K562 (cell line): Measurements from ENCODE around the gene CARD11. TPM values are rescaled to one million over a fixed set of nuclear protein-coding genes. Genes with fewer than 3 reads are reported as not detected.

ENCODE experiments used
- ATAC-seq: fragments of 200-7000 bp; cut with Tn5 transposase; 3 replicates; pipeline ENCODE4 v1.9.1; 2020; ENCODE audit warnings: moderate library complexity
- BruUV-seq: library from RNA; stranded (reverse); fragments of 400-500 nt; replicated peaks from 2 replicates; lab custom pipeline; 2021; lab: Mats Ljungman, UMichigan
- CTCF ChIA-PET: fragments of 300-600 bp; formaldehyde crosslinking; extraction: SDS; loops from one replicate; lab custom pipeline; 2021; ENCODE audit warnings: low intra/inter-chr PET ratio; lab: Yijun Ruan, JAX
- POLR2A ChIA-PET: fragments of 300-600, 350-650 bp; sonication (Branson Sonifier 250); formaldehyde crosslinking; extraction: SDS; loops from one replicate; lab custom pipeline; 2021; ENCODE audit warnings: antibody characterized with exemption, inconsistent platforms; lab: Yijun Ruan, JAX
- DNase-seq, 4 experiments: peaks; one replicate each; pipeline versions ENCODE4 v3.0.0 to v3.0.0-alpha.2; 2011 to 2018; ENCODE audit warnings: low spot score in 3 of 4, mixed read lengths in 3 of 4; ENCODE audit errors: extremely low read depth in 1 of 4
- FAIRE-seq: peaks from 2 replicates; lab custom pipeline; 2011; peaks lifted over from hg19 to GRCh38; lab: Jason Lieb, UNC
- H2AFZ ChIP-seq: 2 replicates; pipeline ENCODE4 v1.6.0; 2011; ENCODE audit warnings: low read depth, low read length, control low read depth, inconsistent platforms
- H3K27ac ChIP-seq: fragments of 200-600 bp; 3 replicates; pipeline ENCODE4 v1.8.0; 2011; ENCODE audit warnings: low read depth, mild to moderate bottlenecking, control low read depth, inconsistent platforms, low read length, moderate library complexity, mixed read lengths; ENCODE audit errors: extremely low read depth
- H3K27me3 ChIP-seq, 2 experiments: fragments of 300-600 bp in 1 of 2; 2 replicates in 1 of 2; 3 replicates in 1 of 2; pipeline versions ENCODE4 v1.6.0 to v1.8.0; 2011; ENCODE audit warnings: inconsistent platforms in 2 of 2, low read length in 2 of 2, mild to moderate bottlenecking in 1 of 2, mixed read lengths in 1 of 2, moderate library complexity in 1 of 2; ENCODE audit not compliant: control insufficient read depth in 2 of 2, insufficient read depth in 2 of 2
- H3K36me3 ChIP-seq: fragments of 300-600 bp; 3 replicates; pipeline ENCODE4 v1.8.0; 2011; ENCODE audit warnings: mild to moderate bottlenecking, low read length, inconsistent platforms; ENCODE audit not compliant: control insufficient read depth, insufficient read depth
- H3K4me1 ChIP-seq, 2 experiments: fragments of 200-600 bp in 1 of 2; replicated peaks in 1 of 2; 2 replicates in 1 of 2; 3 replicates in 1 of 2; pipeline versions ENCODE4 v1.5.1 to v1.8.0; 2011; ENCODE audit warnings: inconsistent platforms in 2 of 2, low read length in 2 of 2, mild to moderate bottlenecking in 1 of 2, mixed read lengths in 1 of 2, moderate library complexity in 1 of 2; ENCODE audit not compliant: control insufficient read depth in 2 of 2, insufficient read depth in 2 of 2
- H3K4me2 ChIP-seq: 2 replicates; pipeline ENCODE4 v1.6.1; 2011; ENCODE audit warnings: low read length, control low read depth, inconsistent platforms, mixed read lengths; ENCODE audit not compliant: insufficient read depth
- H3K4me3 ChIP-seq: fragments of 200-600 bp; sonication (generic), shearing (Covaris generic); 2 replicates; pipeline ENCODE4 v1.5.1; 2016; ENCODE audit warnings: control low read depth, inconsistent platforms
- H3K79me2 ChIP-seq: fragments of 200-600 bp; 3 replicates; pipeline ENCODE4 v1.8.0; 2011; ENCODE audit warnings: low read length, inconsistent platforms; ENCODE audit not compliant: control insufficient read depth, insufficient read depth
- H3K9ac ChIP-seq, 2 experiments: 2 replicates each; pipeline versions ENCODE4 v1.6.0 to v1.6.1; 2011; ENCODE audit warnings: low read depth in 2 of 2, low read length in 2 of 2, control low read depth in 1 of 2, inconsistent platforms in 1 of 2, mild to moderate bottlenecking in 1 of 2, mixed read lengths in 1 of 2; ENCODE audit not compliant: insufficient read depth in 1 of 2
- H3K9me1 ChIP-seq: one replicate; pipeline ENCODE4 v1.6.0; 2011; ENCODE audit warnings: inconsistent platforms, mild to moderate bottlenecking, low read length, moderate library complexity; ENCODE audit not compliant: control insufficient read depth, insufficient read depth
- H3K9me3 ChIP-seq: replicated peaks from 2 replicates; pipeline ENCODE4 v1.5.1; 2011; ENCODE audit warnings: low read depth, low read length, inconsistent platforms; ENCODE audit not compliant: control insufficient read depth, insufficient read depth
- H4K20me1 ChIP-seq: replicated peaks from 2 replicates; pipeline ENCODE4 v1.6.1; 2011; ENCODE audit warnings: low read length, inconsistent platforms, mixed read lengths; ENCODE audit not compliant: control insufficient read depth, insufficient read depth
- ADNP ChIP-seq: fragments of 200-800 bp; sonication (Bioruptor generic); IDR thresholded peaks from 2 replicates; pipeline ENCODE4 v1.6.1; 2016; ENCODE audit warnings: missing genetic modification characterization, missing compliant biosample characterization
- BCOR ChIP-seq: fragments of 450-650 bp; IDR thresholded peaks from 2 replicates; pipeline ENCODE4 v1.6.1; 2016
- CBX5 ChIP-seq: IDR thresholded peaks from 2 replicates; pipeline ENCODE4 v1.6.1; 2014; ENCODE audit warnings: low read depth, borderline replicate concordance
- JUND ChIP-seq, 2 experiments: IDR thresholded peaks; 2 replicates in 1 of 2; 3 replicates in 1 of 2; pipeline ENCODE4 v1.6.1; 2011; ENCODE audit warnings: borderline replicate concordance in 2 of 2, low read depth in 2 of 2, low read length in 2 of 2, improper control_type of control experiment in 1 of 2, missing biosample characterization in 1 of 2, missing genetic modification characterization in 1 of 2, missing genetic modification reagents in 1 of 2
- KDM1A ChIP-seq, 2 experiments: fragments of 450-650 bp; IDR thresholded peaks; 2 replicates each; pipeline ENCODE4 v1.6.1; 2016; ENCODE audit warnings: mild to moderate bottlenecking in 2 of 2
- MAFF ChIP-seq: IDR thresholded peaks from 2 replicates; pipeline ENCODE4 v1.6.1; 2012; ENCODE audit warnings: low read length, improper control_type of control experiment
- POLR2A ChIP-seq: fragments of 450-650 bp; conservative IDR thresholded peaks from 2 replicates; pipeline ENCODE4 v1.6.1; 2016
- RAD51 ChIP-seq: fragments of 450-650 bp; IDR thresholded peaks from 2 replicates; pipeline ENCODE4 v1.7.1; 2016; ENCODE audit warnings: low read depth, mild to moderate bottlenecking, borderline replicate concordance
- RBM15 ChIP-seq: fragments of 200-400 bp; formaldehyde crosslinking; IDR thresholded peaks from 2 replicates; pipeline ENCODE4 v1.6.1; 2018; ENCODE audit warnings: mild to moderate bottlenecking, low read length, moderate library complexity; ENCODE audit not compliant: insufficient read depth
- RBM25 ChIP-seq: fragments of 200-400 bp; formaldehyde crosslinking; IDR thresholded peaks from 2 replicates; pipeline ENCODE4 v1.6.1; 2018; ENCODE audit warnings: low read length, low read depth, moderate library complexity; ENCODE audit not compliant: severe bottlenecking
- RCOR1 ChIP-seq, 2 experiments: IDR thresholded peaks; 2 replicates each; pipeline ENCODE4 v1.6.1; 2012; ENCODE audit warnings: low read depth in 2 of 2, low read length in 2 of 2, borderline replicate concordance in 1 of 2, improper control_type of control experiment in 1 of 2
- SMARCA5 ChIP-seq: fragments of 450-650 bp; IDR thresholded peaks from 2 replicates; pipeline ENCODE4 v1.6.1; 2016
- SRSF3 ChIP-seq: fragments of 200-400 bp; formaldehyde crosslinking; IDR thresholded peaks from 2 replicates; pipeline ENCODE4 v1.6.1; 2016; ENCODE audit warnings: mild to moderate bottlenecking, low read length, moderate library complexity; ENCODE audit not compliant: insufficient read depth
- TBL1XR1 ChIP-seq, 2 experiments: IDR thresholded peaks; 2 replicates each; pipeline ENCODE4 v1.6.1; 2012; ENCODE audit warnings: improper control_type of control experiment in 2 of 2, low read length in 2 of 2, mild to moderate bottlenecking in 1 of 2
- TFAM ChIP-seq: fragments of 250-450 bp; sonication (Bioruptor Pico); conservative IDR thresholded peaks from 2 replicates; pipeline ENCODE4 v1.5.0; 2021; ENCODE audit warnings: mild to moderate bottlenecking, moderate library complexity
- ZBTB9 ChIP-seq: fragments of 450-650 bp; formaldehyde crosslinking; IDR thresholded peaks from 2 replicates; pipeline ENCODE4 v1.4.0; 2020; ENCODE audit warnings: mild to moderate bottlenecking, moderate library complexity
- ZNF121 ChIP-seq: sonication (generic); formaldehyde crosslinking; conservative IDR thresholded peaks from 2 replicates; pipeline ENCODE4 v1.8.0; 2022; ENCODE audit warnings: missing genetic modification reagents
- ZNF384 ChIP-seq: IDR thresholded peaks from 2 replicates; pipeline ENCODE4 v1.6.1; 2012; ENCODE audit warnings: low read depth, low read length, improper control_type of control experiment
- ZNF655 ChIP-seq: fragments of 250-450 bp; sonication (Bioruptor Pico); IDR thresholded peaks from 2 replicates; pipeline ENCODE4 v1.5.0; 2021
- WGBS: fragments of 100-300 bp; shearing (Covaris generic); methylation state at CpG from one replicate; pipeline ENCODE4 v1.1.6; 2016; ENCODE audit warnings: low coverage, mixed read lengths; ENCODE audit not compliant: insufficient coverage; ENCODE audit errors: missing lambda C conversion rate; 5-methylcytosine and 5-hydroxymethylcytosine counted together
- in situ Hi-C: fragments of 300-500 bp; cut with MboI; formaldehyde crosslinking; loops from 4 replicates; pipeline ENCODE4 v1.15.0; 2018; ENCODE audit warnings: inconsistent platforms, mixed read lengths
- intact Hi-C: fragments of 100-400 bp; cut with micrococcal nuclease; formaldehyde crosslinking; loops from 2 replicates; pipeline ENCODE4 v1.14.2; 2022
- polyA plus RNA-seq, 8 experiments: library from polyadenylated mRNA; depleted of rRNA in 4 of 8; stranded (reverse) in 5 of 8; unstranded in 3 of 8; fragments of >200 nt; fragmentation: Nextera tagmentation in 2 of 8; fragmentation: Illumina TruSeq in 1 of 8; extraction: Ambion mirVana in 2 of 8; extraction: Trizol in 1 of 8; gene quantifications; 2 replicates each; pipeline versions ENCODE4 v1.2.1 to v1.2.3, GENCODE V29; 2011 to 2014; ENCODE audit warnings: inconsistent platforms in 1 of 8, missing spikeins in 1 of 8
- total RNA-seq, 7 experiments: library from RNA; depleted of rRNA in 6 of 7; stranded (reverse); fragments of >200 nt in 6 of 7; fragmentation: Illumina TruSeq in 2 of 7; extraction: Trizol in 2 of 7; gene quantifications; 2 replicates each; pipeline versions ENCODE4 v1.2.1 to v1.2.3, GENCODE V29; 2011 to 2021; ENCODE audit warnings: low replicate concordance in 1 of 7

Gene CARD11
- total and polyA plus RNA-seq, 9 of the 15 experiments (the other 6 are each of a cell fraction or from before 2014, with no cell fraction given), result 0.07 to 12.8 (median 5.7) TPM

GRCh38 chr7:2859952-2860351, 183.7 kb downstream of the CARD11 start:
- intact Hi-C loops, result loop anchor here (10.0 kb wide), 1 partner anchor 205 kb away; no protein-coding TSS in a partner anchor
- FAIRE-seq (no peak), DNase-seq (no peak), ATAC-seq (no peak)
- no peak overlapping the region for H3K4me3 ChIP-seq
- H3K4me2 ChIP-seq, result no peak overlapping the region
- H3K79me2 ChIP-seq, result no peaks in the 10 kb centered on the region
- H3K4me1 ChIP-seq, result peaks cover 0 to 11% of the 10 kb centered on the region in 2 experiments; a peak in 3 of 5 replicates
- no peaks in the 10 kb centered on the region for H3K36me3 ChIP-seq
- H3K9ac ChIP-seq, result no peak overlapping the region
- H2AFZ ChIP-seq, result no peak overlapping the region
- POLR2A ChIA-PET, result no interaction called here
- 0 out of 2 replicates have a peak, but pooled peaks have one; percentile 15 for TF ChIP-seq SMARCA5
- no peak for TF ChIP-seq RAD51
- TF ChIP-seq ZNF384, result no peak
- TF ChIP-seq TFAM (CRISPR knock-in tag), result no peak
- TF ChIP-seq RCOR1 (IDR thresholded peaks at IDR 0.05; ENCODE audit: borderline replicate concordance in 1 of 2, low read depth in 2 of 2, low read length in 2 of 2), result 0 out of 4 replicates have a peak, but pooled peaks of 1 of the 2 experiments have one; percentile 13
- TF ChIP-seq MAFF, result no peak
- peak; percentile 36 to 72; a peak in 2 of 4 replicates for TF ChIP-seq KDM1A (IDR thresholded peaks at IDR 0.05)
- peak; percentile 79 for TF ChIP-seq ADNP (tag)
- TF ChIP-seq RBM15, result no peak
- TF ChIP-seq ZNF121 (CRISPR knock-in tag), result peak; percentile 57
- no peak for TF ChIP-seq POLR2A
- peak; percentile 85 for TF ChIP-seq BCOR
- TF ChIP-seq ZBTB9 (CRISPR knock-in tag), result no peak
- TF ChIP-seq SRSF3, result no peak
- TF ChIP-seq CBX5, result no peak
- TF ChIP-seq JUND (IDR thresholded peaks at IDR 0.05; ENCODE audit: borderline replicate concordance, low read depth, low read length), result no peak
- no peak for TF ChIP-seq JUND (tag; IDR thresholded peaks at IDR 0.05; ENCODE audit: borderline replicate concordance, low read depth, low read length)
- no peak for TF ChIP-seq TBL1XR1 (IDR thresholded peaks at IDR 0.05; ENCODE audit: low read length in 2 of 2)
- TF ChIP-seq RBM25, result peak; percentile 87
- TF ChIP-seq ZNF655, result no peak
- in situ Hi-C loops, result loop anchor here (25.0 kb wide), 1 partner anchor 1027 kb away; no protein-coding TSS in a partner anchor
- peaks cover 2% of the 10 kb centered on the region for H3K9me1 ChIP-seq
- CTCF ChIA-PET, result no interaction called here
- no peaks in the 10 kb centered on the region for H4K20me1 ChIP-seq
- H3K27ac ChIP-seq, result no peak overlapping the region
- no TSS peak for BruUV-seq
- H3K9me3 ChIP-seq, result no peaks in the 10 kb centered on the region
- H3K27me3 ChIP-seq, result no peaks in the 10 kb centered on the region
- WGBS, result 43% methylated on average over 6 of the region's 6 CpGs
